KBM-7 (cell line): ENCODE data around the gene TP53BP1.
"Not testable (repeated sequence)": the region's sequence is repeated elsewhere in the genome, so short reads cannot be mapped to it uniquely, and the experiment has no call there.

Experiments
- DNase-seq: peaks from one replicate; pipeline ENCODE4 v3.0.0-alpha.2; 2015
- in situ Hi-C: fragments of 300-500 bp; cut with MboI; formaldehyde crosslinking; loops from 2 replicates; pipeline ENCODE4 v1.14.3; 2020; ENCODE audit warnings: low sequenced_read_pairs, low pct_unique_long_range_greater_than_20kb, mixed read lengths

TP53BP1 gene

GRCh38 chr15:43492673-43493601, at the start of gene TP53BP1:
TP53BP1 (minus strand) TSS chr15:43493156; CDS start chr15:43493043, 113 bp downstream.
- peak; percentile 96 for DNase-seq
- in situ Hi-C loops = no loop called here

GRCh38 chr15:43541785-43542184, 48.8 kb upstream of the TP53BP1 start:
- in situ Hi-C loops = no loop called here

GRCh38 chr15:43538091-43538490, 45.1 kb upstream of the TP53BP1 start:
- no peak for DNase-seq
- in situ Hi-C loops = no loop called here

More at GRCh38 chr15:43541785-43542184, 48.8 kb upstream of the TP53BP1 start:
- no peak for DNase-seq

GRCh38 chr15:43534897-43535296, 41.9 kb upstream of the TP53BP1 start:
- in situ Hi-C loops = no loop called here
- no peak for DNase-seq

GRCh38 chr15:43532826-43533225, 39.9 kb upstream of the TP53BP1 start:
- in situ Hi-C loops, DNase-seq: not testable (repeated sequence)

GRCh38 chr15:43531018-43531670, 38.2 kb upstream of the TP53BP1 start:
- in situ Hi-C loops = no loop called here
- DNase-seq = no peak

- DNase-seq = no peak
- in situ Hi-C loops = no loop called here
Observed at GRCh38 chr15:43529587-43530345, 36.8 kb upstream of the TP53BP1 start.

- in situ Hi-C loops = no loop called here
- no peak for DNase-seq
Observed at GRCh38 chr15:43529141-43529540, 36.2 kb upstream of the TP53BP1 start.

- in situ Hi-C loops = no loop called here
- no peak for DNase-seq
Observed at GRCh38 chr15:43528542-43529007, 35.6 kb upstream of the TP53BP1 start.

- in situ Hi-C loops = no loop called here
- DNase-seq = no peak
Observed at GRCh38 chr15:43527802-43528541, 35.0 kb upstream of the TP53BP1 start.

- in situ Hi-C loops = no loop called here
- no peak for DNase-seq
Observed at GRCh38 chr15:43527016-43527801, 34.3 kb upstream of the TP53BP1 start.

GRCh38 chr15:43526261-43526930, 33.4 kb upstream of the TP53BP1 start:
- in situ Hi-C loops = no loop called here

GRCh38 chr15:43525131-43525530, 32.2 kb upstream of the TP53BP1 start:
- in situ Hi-C loops = no loop called here
- DNase-seq = no peak

More at GRCh38 chr15:43526261-43526930, 33.4 kb upstream of the TP53BP1 start:
- no peak for DNase-seq

- in situ Hi-C loops = no loop called here
- no peak for DNase-seq
Observed at GRCh38 chr15:43524254-43524845, 31.4 kb upstream of the TP53BP1 start.

GRCh38 chr15:43523646-43524045, 30.7 kb upstream of the TP53BP1 start:
- in situ Hi-C loops = no loop called here
- no peak for DNase-seq

GRCh38 chr15:43522247-43522646, 29.3 kb upstream of the TP53BP1 start:
- no peak for DNase-seq

GRCh38 chr15:43521419-43521818, 28.5 kb upstream of the TP53BP1 start:
- no peak for DNase-seq
- in situ Hi-C loops = no loop called here

More at GRCh38 chr15:43522247-43522646, 29.3 kb upstream of the TP53BP1 start:
- in situ Hi-C loops = no loop called here
